Esophagus mucosa (tissue), 1 donor: Measurements from ENCODE around the gene IFIH1. TPM values are rescaled to one million over a fixed set of nuclear protein-coding genes. Genes with fewer than 3 reads are reported as not detected.

Experiments
- total RNA-seq: library from RNA; stranded (reverse); gene quantifications from one replicate; pipeline ENCODE4 v1.2.4, GENCODE V29; 2023
- donor health status: DM: yes; HTN: yes; CAD: no.

Gene IFIH1
- total RNA-seq, 1 donor from 2014 or later, result 10.3 TPM

Other genes with a start within 250 kb of the IFIH1 start
- 0.56 TPM for gene DPP4, start 244.5 kb downstream of the IFIH1 start, total RNA-seq
- not detected for gene GCG, start 166.4 kb downstream of the IFIH1 start, total RNA-seq
- 1.3 TPM for gene FAP, start 75.2 kb downstream of the IFIH1 start, total RNA-seq
- gene GCA, start 25.4 kb upstream of the IFIH1 start, total RNA-seq, result 7.1 TPM